Left ventricle myocardium inferior (tissue), 1 donor: ENCODE results near the gene ADAMTS2. TPM values are rescaled to one million over a fixed set of nuclear protein-coding genes. Genes with fewer than 3 reads are reported as not detected.

Experiments
- DNase-seq: peaks from one replicate; pipeline ENCODE4 v3.0.0-alpha.2; 2020
- H3K27ac ChIP-seq: fragments of 200-600 bp; replicated peaks from 2 replicates; pipeline ENCODE4 v1.8.0; 2021
- H3K27me3 ChIP-seq: fragments of 200-600 bp; 2 replicates; pipeline ENCODE4 v1.8.0; 2021; ENCODE audit warnings: low read depth
- H3K36me3 ChIP-seq: fragments of 200-600 bp; 2 replicates; pipeline ENCODE4 v1.8.0; 2021
- H3K4me1 ChIP-seq: fragments of 200-600 bp; 2 replicates; pipeline ENCODE4 v1.8.0; 2021
- H3K4me3 ChIP-seq: fragments of 200-600 bp; 2 replicates; pipeline ENCODE4 v1.8.0; 2021; ENCODE audit warnings: mild to moderate bottlenecking, moderate library complexity
- H3K9me3 ChIP-seq: fragments of 200-600 bp; replicated peaks from 2 replicates; pipeline ENCODE4 v1.8.0; 2021
- intact Hi-C: fragments of 100-400 bp; cut with micrococcal nuclease; formaldehyde crosslinking; loops from one replicate; pipeline ENCODE4 v1.11.0; 2022
- total RNA-seq: library from RNA; stranded (reverse); fragmentation: NEBNext Ultra II Directional; extraction: Animal tissue kit (Norgen Biotek cat#: 25700); gene quantifications from one replicate; pipeline ENCODE4 v1.2.1, GENCODE V29; 2021
- TF ChIP-seq, protein P1 (sequence below): fragments of 200-600 bp; IDR thresholded peaks from 2 replicates; pipeline ENCODE4 v1.8.0; 2021; ENCODE audit warnings: antibody characterized with exemption, mild to moderate bottlenecking, borderline replicate concordance
- donor health status: DM: no; HTN: yes; CAD: no; lungs with severe emphysema.

Gene ADAMTS2
- total RNA-seq, 1 donor from 2014 or later = 4.6 TPM

DNA sequence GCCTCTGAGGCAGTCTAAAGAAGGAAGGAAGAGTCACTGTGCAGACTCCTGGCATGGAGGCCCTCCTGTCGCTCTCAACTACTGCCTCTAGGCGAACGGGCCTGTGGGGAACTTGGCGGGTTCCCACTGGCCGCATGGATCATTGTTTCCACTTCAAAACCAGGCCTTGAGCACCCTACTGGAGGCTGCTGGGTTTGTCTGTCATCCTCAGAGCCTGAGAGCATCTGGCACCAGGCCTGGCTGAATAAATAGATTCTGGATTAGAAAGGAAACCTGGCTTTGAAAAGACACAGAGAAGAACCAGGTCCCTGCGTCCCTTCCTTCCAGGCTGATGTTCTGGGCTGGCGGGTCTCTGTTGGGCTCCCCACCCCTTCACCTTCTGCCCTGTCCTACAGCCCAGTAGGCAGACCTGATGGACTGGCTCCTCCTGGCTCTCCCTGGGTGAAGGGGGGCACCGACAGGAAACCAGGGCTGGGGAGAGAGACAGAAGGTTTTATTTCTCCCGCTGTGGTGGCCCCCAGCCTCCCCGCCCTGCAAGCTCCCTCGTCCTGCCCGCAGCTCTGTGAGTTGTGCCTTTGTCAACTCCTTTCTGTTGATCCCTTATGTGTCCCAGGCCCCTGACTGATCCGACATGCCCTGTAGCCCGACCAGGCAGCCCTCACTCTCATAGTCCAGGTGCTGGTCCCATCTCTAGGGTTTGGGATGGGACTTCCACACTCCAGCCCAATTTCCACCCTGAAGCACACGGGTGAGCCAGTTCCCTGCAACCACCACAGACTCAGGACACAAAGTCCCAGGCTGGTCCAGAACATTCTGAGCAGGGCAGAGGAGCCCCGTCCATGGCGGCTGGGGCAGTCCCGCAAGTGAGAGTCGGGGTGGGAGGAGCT, 50.1 kb downstream of the ADAMTS2 start:
- no peaks in the 10 kb centered on the region for H3K36me3 ChIP-seq
- H3K27ac ChIP-seq = no peak overlapping the region
- no peak overlapping the region for H3K4me3 ChIP-seq
- peak; percentile 22 for DNase-seq
- H3K9me3 ChIP-seq = peaks cover 6% of the 10 kb centered on the region
- TF ChIP-seq, protein P1, sequence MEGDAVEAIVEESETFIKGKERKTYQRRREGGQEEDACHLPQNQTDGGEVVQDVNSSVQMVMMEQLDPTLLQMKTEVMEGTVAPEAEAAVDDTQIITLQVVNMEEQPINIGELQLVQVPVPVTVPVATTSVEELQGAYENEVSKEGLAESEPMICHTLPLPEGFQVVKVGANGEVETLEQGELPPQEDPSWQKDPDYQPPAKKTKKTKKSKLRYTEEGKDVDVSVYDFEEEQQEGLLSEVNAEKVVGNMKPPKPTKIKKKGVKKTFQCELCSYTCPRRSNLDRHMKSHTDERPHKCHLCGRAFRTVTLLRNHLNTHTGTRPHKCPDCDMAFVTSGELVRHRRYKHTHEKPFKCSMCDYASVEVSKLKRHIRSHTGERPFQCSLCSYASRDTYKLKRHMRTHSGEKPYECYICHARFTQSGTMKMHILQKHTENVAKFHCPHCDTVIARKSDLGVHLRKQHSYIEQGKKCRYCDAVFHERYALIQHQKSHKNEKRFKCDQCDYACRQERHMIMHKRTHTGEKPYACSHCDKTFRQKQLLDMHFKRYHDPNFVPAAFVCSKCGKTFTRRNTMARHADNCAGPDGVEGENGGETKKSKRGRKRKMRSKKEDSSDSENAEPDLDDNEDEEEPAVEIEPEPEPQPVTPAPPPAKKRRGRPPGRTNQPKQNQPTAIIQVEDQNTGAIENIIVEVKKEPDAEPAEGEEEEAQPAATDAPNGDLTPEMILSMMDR = no peak
- peaks cover 15% of the 10 kb centered on the region for H3K27me3 ChIP-seq
- peaks cover 11% of the 10 kb centered on the region for H3K4me1 ChIP-seq
- intact Hi-C loops = no loop called here

DNA sequence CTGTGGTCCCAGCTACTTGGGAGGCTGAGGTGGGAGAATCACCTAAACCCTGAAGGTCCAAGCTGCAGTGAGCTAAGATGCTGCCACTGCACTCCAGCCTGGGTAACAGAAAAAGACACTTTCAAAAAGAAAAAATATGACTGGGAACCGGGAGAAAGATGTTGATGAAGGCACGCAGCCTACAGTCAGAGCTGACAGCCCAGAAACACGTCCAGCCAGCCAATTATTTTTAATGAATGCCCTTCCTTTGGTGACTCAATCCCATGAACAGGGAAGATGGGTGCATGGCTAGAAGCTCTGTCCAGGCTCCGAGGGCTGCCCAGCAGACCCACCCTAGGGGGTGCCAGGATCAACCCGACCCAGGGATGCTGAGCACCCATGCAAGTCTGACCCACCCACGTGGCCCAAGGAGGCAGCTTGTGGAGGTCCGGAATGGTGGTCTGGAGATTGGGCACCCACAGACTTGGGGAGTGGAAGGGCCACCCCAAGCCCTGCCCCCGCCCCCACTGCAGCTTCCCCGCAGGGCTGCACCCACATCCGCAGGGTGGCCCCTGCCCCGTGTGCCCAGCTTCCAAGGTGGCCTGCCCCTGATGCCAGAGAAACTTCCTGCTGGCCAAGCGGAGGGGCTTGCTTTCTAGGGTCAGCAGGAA, 51.0 kb downstream of the ADAMTS2 start:
- no peak overlapping the region for H3K27ac ChIP-seq
- intact Hi-C loops = no loop called here
- H3K36me3 ChIP-seq = no peaks in the 10 kb centered on the region
- H3K4me3 ChIP-seq = no peak overlapping the region
- TF ChIP-seq, protein P1 = no peak
- peaks cover 15% of the 10 kb centered on the region for H3K27me3 ChIP-seq
- DNase-seq = no peak
- peaks cover 11% of the 10 kb centered on the region for H3K4me1 ChIP-seq
- H3K9me3 ChIP-seq = peaks cover 6% of the 10 kb centered on the region

DNA sequence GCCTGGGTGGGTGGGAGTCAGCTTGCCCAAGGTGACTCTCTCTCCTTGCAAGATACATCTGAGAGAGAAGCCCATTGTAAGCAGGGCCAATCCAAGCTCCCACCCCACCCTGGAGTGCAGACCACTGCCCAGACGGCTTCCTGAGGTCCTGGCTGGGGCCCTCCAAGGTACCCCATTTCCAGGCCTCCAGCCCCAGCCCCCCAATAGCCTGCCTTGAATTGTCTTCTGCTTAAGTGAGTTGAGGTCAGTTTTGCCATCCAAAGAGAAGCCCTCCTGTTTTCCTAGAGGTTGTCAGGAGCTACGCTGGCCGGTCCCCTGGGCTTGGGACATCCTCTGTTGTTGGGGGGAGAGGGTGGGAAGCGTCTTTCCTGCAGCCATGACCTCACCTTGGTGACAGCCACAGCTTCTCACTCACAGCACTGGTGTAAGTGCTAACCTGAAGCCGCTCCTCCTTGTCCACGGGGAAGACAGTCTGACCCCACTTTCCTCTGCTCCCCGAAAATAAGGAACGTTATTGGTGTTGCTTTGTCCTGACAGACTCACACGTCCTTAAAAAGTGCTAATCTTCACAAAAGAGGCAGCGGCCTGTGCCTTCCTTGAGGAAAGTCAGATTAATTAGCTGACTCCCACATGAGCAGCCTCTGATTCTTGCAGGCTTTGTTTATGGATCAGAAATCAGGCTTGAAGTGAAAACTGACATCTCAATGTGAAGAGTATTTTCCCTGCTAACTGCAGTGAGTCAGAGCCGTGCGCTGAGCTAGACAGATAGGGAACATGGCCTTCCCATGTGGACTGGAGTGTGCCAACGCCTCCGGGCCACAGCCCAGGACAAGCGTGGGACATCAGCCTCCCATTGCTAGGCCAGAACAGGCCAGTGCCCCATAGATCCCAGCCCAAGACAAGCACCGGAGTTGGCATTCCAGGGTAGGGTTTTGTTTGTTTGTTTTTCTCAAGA, 52.3 kb downstream of the ADAMTS2 start:
- DNase-seq = no peak
- no peak overlapping the region for H3K4me3 ChIP-seq
- peaks cover 9% of the 10 kb centered on the region for H3K27me3 ChIP-seq
- H3K9me3 ChIP-seq = no peaks in the 10 kb centered on the region
- H3K27ac ChIP-seq = no peak overlapping the region
- no peaks in the 10 kb centered on the region for H3K36me3 ChIP-seq
- TF ChIP-seq, protein P1 = no peak
- H3K4me1 ChIP-seq = peaks cover 11% of the 10 kb centered on the region
- intact Hi-C loops = no loop called here

DNA sequence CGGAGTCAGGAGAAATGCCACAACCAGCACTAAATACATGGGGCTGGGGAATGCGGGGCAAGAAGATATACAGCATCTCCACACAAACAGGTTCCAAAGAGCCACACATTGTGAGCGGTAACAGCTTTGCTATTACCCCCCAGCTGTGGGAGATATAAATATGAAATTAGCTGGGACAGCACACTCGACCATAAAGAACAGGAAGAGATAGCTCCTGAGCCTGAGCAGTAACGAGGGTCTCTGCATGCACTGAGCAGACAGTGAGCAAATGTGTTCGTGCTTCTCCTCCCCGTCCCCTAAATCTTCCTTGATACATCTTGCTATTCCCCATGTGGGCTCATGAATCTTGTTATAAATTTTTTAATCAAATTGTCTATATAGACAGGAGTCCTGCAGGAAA, 53.1 kb downstream of the ADAMTS2 start:
- peaks cover 11% of the 10 kb centered on the region for H3K4me1 ChIP-seq
- TF ChIP-seq, protein P1 = no peak
- no peak overlapping the region for H3K4me3 ChIP-seq
- H3K27ac ChIP-seq = no peak overlapping the region
- no peaks in the 10 kb centered on the region for H3K36me3 ChIP-seq
- DNase-seq = no peak
- no peaks in the 10 kb centered on the region for H3K9me3 ChIP-seq
- H3K27me3 ChIP-seq = peaks cover 3% of the 10 kb centered on the region
- intact Hi-C loops = no loop called here
